Measurements from ENCODE around the gene HDAC9.

Gene HDAC9

GRCh38 chr7:18504965-18505364 is 9.4 kb downstream of the HDAC9 start:
- no peaks in the 10 kb centered on the region for H3K9me3 ChIP-seq
- no peak for TF ChIP-seq CTCF (IDR thresholded peaks at IDR 0.05; ENCODE audit: low read depth, low read length)
- peaks cover 21% of the 10 kb centered on the region for H3K4me1 ChIP-seq
- DNase-seq = no peak
- no peaks in the 10 kb centered on the region; the same call in 1 of the 2 replicates for H3K36me3 ChIP-seq
- no peaks in the 10 kb centered on the region for H3K27me3 ChIP-seq
- H3K4me3 ChIP-seq (ENCODE audit: low read depth, low read length) = no peak overlapping the region

DNA sequence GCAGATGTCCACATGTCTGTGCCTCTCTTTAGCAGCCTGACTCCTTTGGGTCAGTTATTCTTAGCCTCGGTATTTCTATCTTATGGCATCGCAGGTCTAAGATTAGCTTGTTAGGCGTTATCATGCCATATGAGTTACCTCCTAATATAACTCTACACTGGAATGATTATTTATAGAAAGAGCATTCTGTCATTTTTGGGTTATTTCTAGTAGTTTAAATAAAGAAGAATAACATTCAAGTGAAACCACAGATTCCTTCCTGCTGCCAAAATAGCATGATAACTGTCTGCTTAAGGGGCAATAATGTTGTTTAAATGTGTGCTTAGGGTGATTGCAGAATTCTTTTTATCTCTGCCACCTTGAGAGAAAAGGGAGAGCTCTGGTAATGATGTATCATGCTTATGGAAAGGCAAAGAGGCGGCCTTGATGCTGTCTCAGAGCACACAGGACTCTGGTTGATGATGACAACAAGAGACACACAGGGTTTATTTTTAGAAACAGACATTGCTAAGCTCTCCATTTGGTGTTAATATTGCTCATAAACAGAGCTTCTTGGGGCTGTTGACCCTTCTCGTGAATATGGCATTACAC is 10.4 kb downstream of the HDAC9 start:
- no peak for TF ChIP-seq CTCF (IDR thresholded peaks at IDR 0.05; ENCODE audit: low read depth, low read length)
- no peaks in the 10 kb centered on the region for H3K9me3 ChIP-seq
- peaks cover 17% of the 10 kb centered on the region for H3K4me1 ChIP-seq
- no peak for DNase-seq
- H3K27me3 ChIP-seq = no peaks in the 10 kb centered on the region
- H3K4me3 ChIP-seq (ENCODE audit: low read depth, low read length) = no peak overlapping the region; the same call in 1 of the 2 replicates
- H3K36me3 ChIP-seq = no peaks in the 10 kb centered on the region; the same call in 1 of the 2 replicates

DNA sequence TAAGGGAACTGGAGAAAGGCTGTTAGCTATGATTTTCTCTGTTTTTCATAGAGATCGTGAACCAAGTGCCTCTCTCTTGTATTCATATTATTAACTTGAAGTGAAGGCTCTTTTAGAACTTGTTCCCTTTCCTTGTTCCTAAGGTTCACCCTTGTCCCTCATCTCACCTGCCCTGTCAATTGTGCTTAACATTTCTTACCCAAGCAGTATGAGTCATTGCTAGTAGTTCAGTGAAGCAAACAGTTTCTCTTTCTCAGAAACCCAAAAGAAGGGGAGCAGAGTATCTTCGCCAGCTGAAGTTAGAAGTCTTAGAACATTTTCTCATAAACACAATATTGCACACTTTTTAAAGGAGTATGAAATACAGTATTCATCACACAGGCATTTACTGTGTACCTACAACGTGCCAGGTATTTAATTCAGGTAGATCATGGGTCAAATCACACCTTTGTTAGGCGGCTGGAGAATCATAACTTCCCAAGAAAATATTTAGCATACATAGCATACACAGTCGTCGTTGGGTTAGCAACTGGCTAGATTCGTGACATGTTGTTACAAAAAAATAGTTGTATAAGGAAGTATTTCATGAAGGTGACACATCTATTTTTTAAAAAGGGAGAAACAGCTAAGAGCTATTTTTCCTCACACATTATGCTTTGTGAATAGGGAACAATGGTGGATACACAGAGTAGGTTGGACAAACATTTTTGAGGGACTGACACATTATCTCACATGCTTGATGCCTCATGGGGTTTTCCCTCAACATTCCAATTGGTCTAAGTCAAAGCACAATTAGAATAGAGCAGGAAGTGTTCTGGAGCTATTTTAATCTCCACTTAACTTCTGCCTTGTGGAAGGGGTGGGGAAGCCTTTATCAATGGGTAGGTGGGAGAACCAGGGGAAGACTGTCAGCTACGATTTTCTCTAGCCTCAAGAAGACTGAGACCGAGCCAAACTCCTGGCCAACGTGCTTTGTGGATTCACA is 13.2 kb downstream of the HDAC9 start:
- no peaks in the 10 kb centered on the region for H3K36me3 ChIP-seq
- H3K4me1 ChIP-seq = peaks cover 16% of the 10 kb centered on the region
- no peak for DNase-seq
- TF ChIP-seq CTCF (IDR thresholded peaks at IDR 0.05; ENCODE audit: low read depth, low read length) = no peak
- H3K4me3 ChIP-seq (ENCODE audit: low read depth, low read length) = no peak overlapping the region
- no peaks in the 10 kb centered on the region for H3K27me3 ChIP-seq
- H3K9me3 ChIP-seq = no peaks in the 10 kb centered on the region

DNA sequence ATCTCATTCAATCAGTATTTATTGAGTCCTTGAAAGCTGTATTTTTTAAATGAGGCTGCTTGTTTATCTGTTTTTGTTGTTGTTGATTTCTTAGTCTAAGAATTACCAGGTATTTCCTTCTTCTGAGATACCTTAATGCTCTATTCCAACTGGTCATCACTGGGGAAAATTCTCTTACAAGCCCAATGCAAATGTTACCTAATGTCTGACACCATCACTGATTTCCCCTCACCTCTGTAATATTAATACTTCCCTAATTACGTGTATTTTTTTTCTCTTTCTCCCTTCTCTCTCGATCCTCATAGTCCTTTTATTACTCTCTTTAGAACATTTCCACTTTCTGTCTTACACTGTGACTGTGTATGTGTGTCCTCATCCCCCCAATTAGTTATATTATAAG is 13.9 kb downstream of the HDAC9 start:
- Histone ChIP-seq H3K9me3 (no peaks in the 10 kb centered on the region), H3K36me3 (no peaks in the 10 kb centered on the region), H3K27me3 (no peaks in the 10 kb centered on the region), H3K4me3 (ENCODE audit: low read depth, low read length) (no peak overlapping the region), H3K4me1 (peaks cover 19% of the 10 kb centered on the region)
- no peak for TF ChIP-seq CTCF (IDR thresholded peaks at IDR 0.05; ENCODE audit: low read depth, low read length)
- no peak for DNase-seq

GRCh38 chr7:18511351-18512140 is 16.0 kb downstream of the HDAC9 start:
- no peaks in the 10 kb centered on the region for H3K27me3 ChIP-seq
- no peak for TF ChIP-seq CTCF (IDR thresholded peaks at IDR 0.05; ENCODE audit: low read depth, low read length)
- DNase-seq = no peak
- no peaks in the 10 kb centered on the region for H3K36me3 ChIP-seq
- no peak overlapping the region for H3K4me3 ChIP-seq (ENCODE audit: low read depth, low read length)
- no peaks in the 10 kb centered on the region for H3K9me3 ChIP-seq
- peaks cover 12% of the 10 kb centered on the region for H3K4me1 ChIP-seq

Measured in BE2C (cell line).